GM12878 (cell line): ENCODE data around the gene LASP1. TPM values are rescaled to one million over a fixed set of nuclear protein-coding genes. Genes with fewer than 3 reads are reported as not detected.

ENCODE experiments used
- BACH1 ChIP-seq: fragments of 450-650 bp; IDR thresholded peaks from 2 replicates; pipeline ENCODE4 v1.6.1; 2017; ENCODE audit warnings: mild to moderate bottlenecking, borderline replicate concordance
- CREB1 ChIP-seq: IDR thresholded peaks from 2 replicates; pipeline ENCODE4 v1.6.1; 2012; ENCODE audit warnings: low read depth, mild to moderate bottlenecking, inconsistent platforms
- EZH2 ChIP-seq: IDR thresholded peaks from 2 replicates; pipeline ENCODE4 v1.6.1; 2012; ENCODE audit warnings: low read depth, mild to moderate bottlenecking, control low read depth, inconsistent platforms, low read length, borderline replicate concordance; ENCODE audit not compliant: control insufficient read depth
- KLF5 ChIP-seq: fragments of 450-650 bp; IDR thresholded peaks from 2 replicates; pipeline ENCODE4 v1.6.1; 2014; ENCODE audit warnings: mild to moderate bottlenecking; ENCODE audit not compliant: partially characterized antibody
- MTA3 ChIP-seq: IDR thresholded peaks from 2 replicates; pipeline ENCODE4 v1.6.1; 2012; ENCODE audit warnings: low read length, inconsistent platforms, borderline replicate concordance
- SMAD1 ChIP-seq: fragments of 450-650 bp; IDR thresholded peaks from 2 replicates; pipeline ENCODE4 v1.6.1; 2018; ENCODE audit warnings: mild to moderate bottlenecking, low read depth; ENCODE audit not compliant: partially characterized antibody
- TARDBP ChIP-seq: IDR thresholded peaks from 2 replicates; pipeline ENCODE4 v1.6.1; 2016; ENCODE audit warnings: borderline replicate concordance
- TCF12 ChIP-seq: IDR thresholded peaks from 2 replicates; pipeline ENCODE4 v1.6.1; 2011; ENCODE audit warnings: low read depth, mild to moderate bottlenecking, low read length
- ZBTB11 ChIP-seq: fragments of 450-650 bp; formaldehyde crosslinking; IDR thresholded peaks from 2 replicates; pipeline ENCODE4 v1.5.0; 2022; ENCODE audit warnings: mild to moderate bottlenecking, missing genetic modification characterization
- ZNF207 ChIP-seq: fragments of 450-650 bp; IDR thresholded peaks from 2 replicates; pipeline ENCODE4 v1.6.1; 2014; ENCODE audit warnings: antibody characterized with exemption, mild to moderate bottlenecking, borderline replicate concordance
- ZNF24 ChIP-seq: fragments of 450-650 bp; IDR thresholded peaks from 2 replicates; pipeline ENCODE4 v1.6.1; 2017; ENCODE audit warnings: antibody characterized with exemption, mild to moderate bottlenecking
- ZNF274 ChIP-seq: IDR thresholded peaks from one replicate; pipeline ENCODE4 v1.8.0; 2011; ENCODE audit not compliant: insufficient read length, insufficient read depth
- ZSCAN29 ChIP-seq: fragments of 450-650 bp; IDR thresholded peaks from 2 replicates; pipeline ENCODE4 v1.6.1; 2017; ENCODE audit warnings: mild to moderate bottlenecking, moderate library complexity
- polyA plus RNA-seq, 11 experiments: library from polyadenylated mRNA; depleted of rRNA in 4 of 11; unstranded in 6 of 11; stranded (reverse) in 5 of 11; fragments of >200 nt; fragmentation: Nextera tagmentation in 4 of 11; fragmentation: Illumina TruSeq in 1 of 11; extraction: Ambion mirVana in 4 of 11; extraction: Trizol in 1 of 11; gene quantifications; 1 replicate in 1 of 11; 2 replicates in 10 of 11; pipeline versions ENCODE4 v1.2.1 to v1.2.3, GENCODE V29; 2011 to 2016; ENCODE audit warnings: inconsistent platforms in 2 of 11, missing spikeins in 2 of 11, low read depth in 1 of 11
- total RNA-seq, 4 experiments: library from RNA; depleted of rRNA in 3 of 4; stranded (reverse); fragments of >200 nt in 3 of 4; fragmentation: Illumina TruSeq in 1 of 4; extraction: Trizol in 1 of 4; gene quantifications; 2 replicates each; pipeline versions ENCODE4 v1.2.1 to v1.2.3, GENCODE V29; 2013 to 2021
- TF ChIP-seq, protein P1 (sequence below): fragments of 450-650 bp; IDR thresholded peaks from 2 replicates; pipeline ENCODE4 v1.6.1; 2018; ENCODE audit warnings: mild to moderate bottlenecking, low read depth, moderate library complexity; ENCODE audit not compliant: partially characterized antibody
- TF ChIP-seq, protein P2 (sequence below): fragments of 450-650 bp; IDR thresholded peaks from 2 replicates; pipeline ENCODE4 v1.6.1; 2017; ENCODE audit warnings: borderline replicate concordance
- TF ChIP-seq, protein P3 (sequence below): fragments of 450-650 bp; IDR thresholded peaks from 2 replicates; pipeline ENCODE4 v1.6.1; 2016; ENCODE audit warnings: mild to moderate bottlenecking
- TF ChIP-seq, protein P4 (sequence below): fragments of 450-650 bp; IDR thresholded peaks from 2 replicates; pipeline ENCODE4 v1.6.1; 2017; ENCODE audit warnings: mild to moderate bottlenecking, moderate library complexity

LASP1 gene
- total and polyA plus RNA-seq, 10 of the 15 experiments (the other 5 are each of a cell fraction or from before 2014, with no cell fraction given), result 21.0 to 114 (median 59.3) TPM

- TF ChIP-seq, protein P1, sequence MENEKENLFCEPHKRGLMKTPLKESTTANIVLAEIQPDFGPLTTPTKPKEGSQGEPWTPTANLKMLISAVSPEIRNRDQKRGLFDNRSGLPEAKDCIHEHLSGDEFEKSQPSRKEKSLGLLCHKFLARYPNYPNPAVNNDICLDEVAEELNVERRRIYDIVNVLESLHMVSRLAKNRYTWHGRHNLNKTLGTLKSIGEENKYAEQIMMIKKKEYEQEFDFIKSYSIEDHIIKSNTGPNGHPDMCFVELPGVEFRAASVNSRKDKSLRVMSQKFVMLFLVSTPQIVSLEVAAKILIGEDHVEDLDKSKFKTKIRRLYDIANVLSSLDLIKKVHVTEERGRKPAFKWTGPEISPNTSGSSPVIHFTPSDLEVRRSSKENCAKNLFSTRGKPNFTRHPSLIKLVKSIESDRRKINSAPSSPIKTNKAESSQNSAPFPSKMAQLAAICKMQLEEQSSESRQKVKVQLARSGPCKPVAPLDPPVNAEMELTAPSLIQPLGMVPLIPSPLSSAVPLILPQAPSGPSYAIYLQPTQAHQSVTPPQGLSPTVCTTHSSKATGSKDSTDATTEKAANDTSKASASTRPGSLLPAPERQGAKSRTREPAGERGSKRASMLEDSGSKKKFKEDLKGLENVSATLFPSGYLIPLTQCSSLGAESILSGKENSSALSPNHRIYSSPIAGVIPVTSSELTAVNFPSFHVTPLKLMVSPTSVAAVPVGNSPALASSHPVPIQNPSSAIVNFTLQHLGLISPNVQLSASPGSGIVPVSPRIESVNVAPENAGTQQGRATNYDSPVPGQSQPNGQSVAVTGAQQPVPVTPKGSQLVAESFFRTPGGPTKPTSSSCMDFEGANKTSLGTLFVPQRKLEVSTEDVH, result no peak
- peak; percentile 35 for TF ChIP-seq CREB1
- no peak for TF ChIP-seq ZNF274
- no peak; the same call in 1 of the 2 replicates for TF ChIP-seq TARDBP
- no peak for TF ChIP-seq KLF5
- peak; percentile 67; the same call in 1 of the 2 replicates for TF ChIP-seq BACH1
- no peak for TF ChIP-seq ZNF207
- TF ChIP-seq MTA3, result no peak
- TF ChIP-seq EZH2, result no peak
- 0 out of 2 replicates have a peak, but pooled peaks have one; percentile 82 for TF ChIP-seq ZSCAN29
- peak; percentile 39 for TF ChIP-seq SMAD1
- no peak for TF ChIP-seq ZNF24
- TF ChIP-seq, protein P2, sequence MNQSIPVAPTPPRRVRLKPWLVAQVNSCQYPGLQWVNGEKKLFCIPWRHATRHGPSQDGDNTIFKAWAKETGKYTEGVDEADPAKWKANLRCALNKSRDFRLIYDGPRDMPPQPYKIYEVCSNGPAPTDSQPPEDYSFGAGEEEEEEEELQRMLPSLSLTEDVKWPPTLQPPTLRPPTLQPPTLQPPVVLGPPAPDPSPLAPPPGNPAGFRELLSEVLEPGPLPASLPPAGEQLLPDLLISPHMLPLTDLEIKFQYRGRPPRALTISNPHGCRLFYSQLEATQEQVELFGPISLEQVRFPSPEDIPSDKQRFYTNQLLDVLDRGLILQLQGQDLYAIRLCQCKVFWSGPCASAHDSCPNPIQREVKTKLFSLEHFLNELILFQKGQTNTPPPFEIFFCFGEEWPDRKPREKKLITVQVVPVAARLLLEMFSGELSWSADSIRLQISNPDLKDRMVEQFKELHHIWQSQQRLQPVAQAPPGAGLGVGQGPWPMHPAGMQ, result no peak
- peak; percentile 59; the same call in 1 of the 2 replicates for TF ChIP-seq TCF12
- TF ChIP-seq ZBTB11 (CRISPR knock-in tag), result peak; percentile 59
- TF ChIP-seq, protein P3, sequence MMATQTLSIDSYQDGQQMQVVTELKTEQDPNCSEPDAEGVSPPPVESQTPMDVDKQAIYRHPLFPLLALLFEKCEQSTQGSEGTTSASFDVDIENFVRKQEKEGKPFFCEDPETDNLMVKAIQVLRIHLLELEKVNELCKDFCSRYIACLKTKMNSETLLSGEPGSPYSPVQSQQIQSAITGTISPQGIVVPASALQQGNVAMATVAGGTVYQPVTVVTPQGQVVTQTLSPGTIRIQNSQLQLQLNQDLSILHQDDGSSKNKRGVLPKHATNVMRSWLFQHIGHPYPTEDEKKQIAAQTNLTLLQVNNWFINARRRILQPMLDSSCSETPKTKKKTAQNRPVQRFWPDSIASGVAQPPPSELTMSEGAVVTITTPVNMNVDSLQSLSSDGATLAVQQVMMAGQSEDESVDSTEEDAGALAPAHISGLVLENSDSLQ, result no peak
- TF ChIP-seq, protein P4, sequence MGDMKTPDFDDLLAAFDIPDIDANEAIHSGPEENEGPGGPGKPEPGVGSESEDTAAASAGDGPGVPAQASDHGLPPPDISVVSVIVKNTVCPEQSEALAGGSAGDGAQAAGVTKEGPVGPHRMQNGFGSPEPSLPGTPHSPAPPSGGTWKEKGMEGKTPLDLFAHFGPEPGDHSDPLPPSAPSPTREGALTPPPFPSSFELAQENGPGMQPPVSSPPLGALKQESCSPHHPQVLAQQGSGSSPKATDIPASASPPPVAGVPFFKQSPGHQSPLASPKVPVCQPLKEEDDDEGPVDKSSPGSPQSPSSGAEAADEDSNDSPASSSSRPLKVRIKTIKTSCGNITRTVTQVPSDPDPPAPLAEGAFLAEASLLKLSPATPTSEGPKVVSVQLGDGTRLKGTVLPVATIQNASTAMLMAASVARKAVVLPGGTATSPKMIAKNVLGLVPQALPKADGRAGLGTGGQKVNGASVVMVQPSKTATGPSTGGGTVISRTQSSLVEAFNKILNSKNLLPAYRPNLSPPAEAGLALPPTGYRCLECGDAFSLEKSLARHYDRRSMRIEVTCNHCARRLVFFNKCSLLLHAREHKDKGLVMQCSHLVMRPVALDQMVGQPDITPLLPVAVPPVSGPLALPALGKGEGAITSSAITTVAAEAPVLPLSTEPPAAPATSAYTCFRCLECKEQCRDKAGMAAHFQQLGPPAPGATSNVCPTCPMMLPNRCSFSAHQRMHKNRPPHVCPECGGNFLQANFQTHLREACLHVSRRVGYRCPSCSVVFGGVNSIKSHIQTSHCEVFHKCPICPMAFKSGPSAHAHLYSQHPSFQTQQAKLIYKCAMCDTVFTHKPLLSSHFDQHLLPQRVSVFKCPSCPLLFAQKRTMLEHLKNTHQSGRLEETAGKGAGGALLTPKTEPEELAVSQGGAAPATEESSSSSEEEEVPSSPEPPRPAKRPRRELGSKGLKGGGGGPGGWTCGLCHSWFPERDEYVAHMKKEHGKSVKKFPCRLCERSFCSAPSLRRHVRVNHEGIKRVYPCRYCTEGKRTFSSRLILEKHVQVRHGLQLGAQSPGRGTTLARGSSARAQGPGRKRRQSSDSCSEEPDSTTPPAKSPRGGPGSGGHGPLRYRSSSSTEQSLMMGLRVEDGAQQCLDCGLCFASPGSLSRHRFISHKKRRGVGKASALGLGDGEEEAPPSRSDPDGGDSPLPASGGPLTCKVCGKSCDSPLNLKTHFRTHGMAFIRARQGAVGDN, result peak; percentile 67
These were observed at the start of gene LASP1 (continued) for GRCh38 chr17:38869526-38870258.
